Caco-2 (cell line): ENCODE measurements around the gene CPM. TPM values are rescaled to one million over a fixed set of nuclear protein-coding genes. Genes with fewer than 3 reads are reported as not detected.

Source experiments
- BruUV-seq: library from RNA; stranded (reverse); fragments of 400-500 nt; replicated peaks from 2 replicates; lab custom pipeline; 2021; lab: Mats Ljungman, UMichigan
- CTCF ChIA-PET: fragments of 300-600 bp; sonication (Branson Sonifier 250); formaldehyde crosslinking; loops from one replicate; lab custom pipeline; 2022; ENCODE audit warnings: antibody characterized with exemption; lab: Charles Lee
- POLR2A ChIA-PET: fragments of 300-600 bp; sonication (Branson Sonifier 250); formaldehyde crosslinking; loops from one replicate; lab custom pipeline; 2022; ENCODE audit warnings: antibody characterized with exemption; lab: Charles Lee
- DNase-seq, 2 experiments: peaks; one replicate each; pipeline versions ENCODE4 v3.0.0 to v3.0.0-alpha.2; 2020 to 2022
- H3K27me3 ChIP-seq: replicated peaks from 2 replicates; pipeline ENCODE4 v1.6.0; 2011; ENCODE audit warnings: low read length; ENCODE audit not compliant: control insufficient read depth, insufficient read depth
- H3K36me3 ChIP-seq: 2 replicates; pipeline ENCODE4 v1.5.1; 2011; ENCODE audit warnings: low read length; ENCODE audit not compliant: control insufficient read depth, insufficient read depth
- H3K4me1 ChIP-seq: fragments of 250-450 bp; sonication (Bioruptor Pico); 2 replicates; pipeline ENCODE4 v1.5.1; 2020; ENCODE audit warnings: mild to moderate bottlenecking
- H3K4me3 ChIP-seq: 2 replicates; pipeline ENCODE4 v1.5.1; 2011; ENCODE audit warnings: low read depth, mild to moderate bottlenecking, control low read depth, low read length
- H3K9me3 ChIP-seq: fragments of 250-450 bp; sonication (Bioruptor Pico); 2 replicates; pipeline ENCODE4 v1.5.1; 2020; ENCODE audit warnings: mild to moderate bottlenecking, moderate library complexity
- H3K27ac Mint-ChIP-seq: one replicate; pipeline ENCODE4 v1.8.0; 2022; ENCODE audit warnings: mixed read lengths; ENCODE audit not compliant: unreplicated experiment
- H3K27me3 Mint-ChIP-seq: one replicate; pipeline ENCODE4 v1.8.0; 2022; ENCODE audit warnings: mixed read lengths; ENCODE audit not compliant: insufficient read depth, unreplicated experiment
- H3K36me3 Mint-ChIP-seq: one replicate; pipeline ENCODE4 v1.8.0; 2022; ENCODE audit warnings: mild to moderate bottlenecking, mixed read lengths; ENCODE audit not compliant: insufficient read depth, unreplicated experiment
- H3K4me1 Mint-ChIP-seq: one replicate; pipeline ENCODE4 v1.8.0; 2022; ENCODE audit warnings: low read depth, mixed read lengths; ENCODE audit not compliant: unreplicated experiment
- H3K4me3 Mint-ChIP-seq: one replicate; pipeline ENCODE4 v1.8.0; 2022; ENCODE audit warnings: mild to moderate bottlenecking, moderate library complexity, mixed read lengths; ENCODE audit not compliant: unreplicated experiment
- H3K9me3 Mint-ChIP-seq: one replicate; pipeline ENCODE4 v1.8.0; 2022; ENCODE audit warnings: mixed read lengths; ENCODE audit not compliant: unreplicated experiment
- intact Hi-C: fragments of 100-400 bp; cut with micrococcal nuclease; formaldehyde crosslinking; loops from one replicate; pipeline ENCODE4 v1.10.0; 2022; ENCODE audit not compliant: unreplicated experiment
- total RNA-seq: library from RNA; stranded (reverse); gene quantifications from 2 replicates; pipeline ENCODE4 v1.2.3, GENCODE V29; 2022
- TF ChIP-seq, protein P1 (sequence below), 2 experiments: fragments of 200-600 bp in 1 of 2; IDR thresholded peaks; 1 replicate in 1 of 2; 2 replicates in 1 of 2; pipeline versions ENCODE4 v1.5.1 to v1.8.0; 2011 to 2022; ENCODE audit warnings: antibody characterized with exemption in 1 of 2, control low read depth in 1 of 2, inconsistent platforms in 1 of 2, low read depth in 1 of 2, low read length in 1 of 2, mild to moderate bottlenecking in 1 of 2, moderate library complexity in 1 of 2; ENCODE audit not compliant: insufficient read depth in 1 of 2, severe bottlenecking in 1 of 2, unreplicated experiment in 1 of 2

Gene CPM
- total RNA-seq, 1 experiment from 2014 or later: 8.2 TPM

DNA sequence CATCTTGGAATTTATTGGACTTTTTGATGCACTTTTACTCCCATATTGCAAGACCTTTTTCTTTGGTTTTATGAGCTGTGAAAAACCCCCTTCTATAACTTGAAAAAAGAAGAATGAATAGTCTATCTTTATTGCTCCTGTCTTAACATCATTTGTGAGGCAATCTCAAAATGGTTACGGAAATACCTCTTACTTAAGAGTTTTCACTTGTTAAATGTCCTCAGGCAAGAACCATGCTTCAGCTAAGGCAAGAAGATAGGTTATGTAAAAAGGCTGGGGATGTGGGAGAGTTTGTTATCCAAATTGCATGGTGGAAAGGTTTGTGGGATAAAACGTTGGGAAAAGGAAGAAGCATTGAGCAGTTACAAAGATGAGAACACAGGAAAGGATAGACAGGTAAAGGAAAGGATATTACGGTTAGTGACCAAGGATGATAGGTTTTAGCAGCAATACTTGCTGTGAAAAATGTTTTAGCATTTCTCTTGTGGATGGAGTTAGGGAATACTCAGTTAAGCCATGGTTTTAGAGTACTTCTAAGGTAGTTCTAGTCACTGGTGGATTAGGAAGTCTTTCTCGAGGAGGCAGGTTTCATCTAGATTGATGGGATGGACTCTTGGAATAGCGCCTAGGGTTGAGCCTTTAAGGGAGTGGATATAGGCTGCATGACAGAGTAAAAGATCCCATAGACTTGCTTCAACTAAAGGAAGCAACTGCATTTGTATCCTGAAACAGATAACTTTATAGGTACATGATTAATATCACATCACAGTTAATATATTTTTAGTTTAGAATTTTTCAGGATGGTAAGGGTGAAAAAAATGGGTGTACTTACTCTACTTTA is 94.7 kb downstream of the CPM start:
- Histone ChIP-seq H3K4me3 (no peak overlapping the region), H3K27me3 (no peaks in the 10 kb centered on the region), H3K4me1 (no peaks in the 10 kb centered on the region), H3K9me3 (no peaks in the 10 kb centered on the region), H3K36me3 (peaks cover 1% of the 10 kb centered on the region; the same call in 1 of the 2 replicates)
- Mint-ChIP-seq H3K36me3 (peaks cover 87% of the 10 kb centered on the region), H3K27ac (no peak overlapping the region), H3K9me3 (no peaks in the 10 kb centered on the region), H3K4me3 (no peak overlapping the region), H3K4me1 (no peaks in the 10 kb centered on the region), H3K27me3 (no peaks in the 10 kb centered on the region)
- intact Hi-C loops: no loop called here
- DNase-seq: no peak
- ChIA-PET POLR2A (no interaction called here), CTCF (no interaction called here)
- BruUV-seq: no TSS peak
- TF ChIP-seq, protein P1, sequence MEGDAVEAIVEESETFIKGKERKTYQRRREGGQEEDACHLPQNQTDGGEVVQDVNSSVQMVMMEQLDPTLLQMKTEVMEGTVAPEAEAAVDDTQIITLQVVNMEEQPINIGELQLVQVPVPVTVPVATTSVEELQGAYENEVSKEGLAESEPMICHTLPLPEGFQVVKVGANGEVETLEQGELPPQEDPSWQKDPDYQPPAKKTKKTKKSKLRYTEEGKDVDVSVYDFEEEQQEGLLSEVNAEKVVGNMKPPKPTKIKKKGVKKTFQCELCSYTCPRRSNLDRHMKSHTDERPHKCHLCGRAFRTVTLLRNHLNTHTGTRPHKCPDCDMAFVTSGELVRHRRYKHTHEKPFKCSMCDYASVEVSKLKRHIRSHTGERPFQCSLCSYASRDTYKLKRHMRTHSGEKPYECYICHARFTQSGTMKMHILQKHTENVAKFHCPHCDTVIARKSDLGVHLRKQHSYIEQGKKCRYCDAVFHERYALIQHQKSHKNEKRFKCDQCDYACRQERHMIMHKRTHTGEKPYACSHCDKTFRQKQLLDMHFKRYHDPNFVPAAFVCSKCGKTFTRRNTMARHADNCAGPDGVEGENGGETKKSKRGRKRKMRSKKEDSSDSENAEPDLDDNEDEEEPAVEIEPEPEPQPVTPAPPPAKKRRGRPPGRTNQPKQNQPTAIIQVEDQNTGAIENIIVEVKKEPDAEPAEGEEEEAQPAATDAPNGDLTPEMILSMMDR (IDR thresholded peaks at IDR 0.05; ENCODE audit: insufficient read depth in 1 of 2, low read depth in 1 of 2, low read length in 1 of 2, severe bottlenecking in 1 of 2, unreplicated experiment in 1 of 2): no peak

- Histone ChIP-seq H3K36me3 (peaks cover 1% of the 10 kb centered on the region; the same call in 1 of the 2 replicates), H3K9me3 (no peaks in the 10 kb centered on the region), H3K4me3 (no peak overlapping the region), H3K4me1 (peaks cover 2% of the 10 kb centered on the region), H3K27me3 (no peaks in the 10 kb centered on the region)
- Mint-ChIP-seq H3K36me3 (peaks cover 87% of the 10 kb centered on the region), H3K9me3 (no peaks in the 10 kb centered on the region), H3K27me3 (no peaks in the 10 kb centered on the region), H3K4me1 (no peaks in the 10 kb centered on the region), H3K4me3 (no peak overlapping the region), H3K27ac (no peak overlapping the region)
- no peak for DNase-seq
- intact Hi-C loops: no loop called here
- POLR2A ChIA-PET: no interaction called here
- BruUV-seq: no TSS peak
- TF ChIP-seq, protein P1 (IDR thresholded peaks at IDR 0.05; ENCODE audit: insufficient read depth in 1 of 2, low read depth in 1 of 2, low read length in 1 of 2, severe bottlenecking in 1 of 2, unreplicated experiment in 1 of 2): no peak
- CTCF ChIA-PET: no interaction called here
Measured at GRCh38 chr12:68837215-68837614, 95.8 kb downstream of the CPM start.

GRCh38 chr12:68835333-68835908 is 97.5 kb downstream of the CPM start:
- H3K4me3 Mint-ChIP-seq: no peak overlapping the region
- Histone ChIP-seq H3K36me3 (0 out of 2 replicates have a peak, but pooled peaks cover 1% of the 10 kb centered on the region), H3K9me3 (no peaks in the 10 kb centered on the region), H3K27me3 (no peaks in the 10 kb centered on the region), H3K4me3 (no peak overlapping the region), H3K4me1 (peaks cover 14% of the 10 kb centered on the region)
- TF ChIP-seq, protein P1 (IDR thresholded peaks at IDR 0.05; ENCODE audit: insufficient read depth in 1 of 2, low read depth in 1 of 2, low read length in 1 of 2, severe bottlenecking in 1 of 2, unreplicated experiment in 1 of 2): no peak
- peaks cover 86% of the 10 kb centered on the region for H3K36me3 Mint-ChIP-seq
- no peaks in the 10 kb centered on the region for H3K9me3 Mint-ChIP-seq
- no TSS peak for BruUV-seq
- no peak for DNase-seq
- intact Hi-C loops: no loop called here
- H3K27ac Mint-ChIP-seq: no peak overlapping the region
- POLR2A ChIA-PET: no interaction called here
- no peaks in the 10 kb centered on the region for H3K27me3 Mint-ChIP-seq
- H3K4me1 Mint-ChIP-seq: peaks cover 7% of the 10 kb centered on the region
- CTCF ChIA-PET: no interaction called here
